K562 (cell line): ENCODE data around the gene HTRA3. TPM values are rescaled to one million over a fixed set of nuclear protein-coding genes. Genes with fewer than 3 reads are reported as not detected.

Source experiments
- ATAC-seq: fragments of 200-7000 bp; cut with Tn5 transposase; 3 replicates; pipeline ENCODE4 v1.9.1; 2020; ENCODE audit warnings: moderate library complexity
- BruUV-seq: library from RNA; stranded (reverse); fragments of 400-500 nt; replicated peaks from 2 replicates; lab custom pipeline; 2021; lab: Mats Ljungman, UMichigan
- CTCF ChIA-PET: fragments of 300-600 bp; formaldehyde crosslinking; extraction: SDS; loops from one replicate; lab custom pipeline; 2021; ENCODE audit warnings: low intra/inter-chr PET ratio; lab: Yijun Ruan, JAX
- POLR2A ChIA-PET: fragments of 300-600, 350-650 bp; sonication (Branson Sonifier 250); formaldehyde crosslinking; extraction: SDS; loops from one replicate; lab custom pipeline; 2021; ENCODE audit warnings: antibody characterized with exemption, inconsistent platforms; lab: Yijun Ruan, JAX
- DNase-seq, 4 experiments: peaks; one replicate each; pipeline versions ENCODE4 v3.0.0 to v3.0.0-alpha.2; 2011 to 2018; ENCODE audit warnings: low spot score in 3 of 4, mixed read lengths in 3 of 4; ENCODE audit errors: extremely low read depth in 1 of 4
- FAIRE-seq: peaks from 2 replicates; lab custom pipeline; 2011; peaks lifted over from hg19 to GRCh38; lab: Jason Lieb, UNC
- H2AFZ ChIP-seq: 2 replicates; pipeline ENCODE4 v1.6.0; 2011; ENCODE audit warnings: low read depth, low read length, control low read depth, inconsistent platforms
- H3K27ac ChIP-seq: fragments of 200-600 bp; 3 replicates; pipeline ENCODE4 v1.8.0; 2011; ENCODE audit warnings: low read depth, mild to moderate bottlenecking, control low read depth, inconsistent platforms, low read length, moderate library complexity, mixed read lengths; ENCODE audit errors: extremely low read depth
- H3K27me3 ChIP-seq, 2 experiments: fragments of 300-600 bp in 1 of 2; 2 replicates in 1 of 2; 3 replicates in 1 of 2; pipeline versions ENCODE4 v1.6.0 to v1.8.0; 2011; ENCODE audit warnings: inconsistent platforms in 2 of 2, low read length in 2 of 2, mild to moderate bottlenecking in 1 of 2, mixed read lengths in 1 of 2, moderate library complexity in 1 of 2; ENCODE audit not compliant: control insufficient read depth in 2 of 2, insufficient read depth in 2 of 2
- H3K36me3 ChIP-seq: fragments of 300-600 bp; 3 replicates; pipeline ENCODE4 v1.8.0; 2011; ENCODE audit warnings: mild to moderate bottlenecking, low read length, inconsistent platforms; ENCODE audit not compliant: control insufficient read depth, insufficient read depth
- H3K4me1 ChIP-seq, 2 experiments: fragments of 200-600 bp in 1 of 2; replicated peaks in 1 of 2; 2 replicates in 1 of 2; 3 replicates in 1 of 2; pipeline versions ENCODE4 v1.5.1 to v1.8.0; 2011; ENCODE audit warnings: inconsistent platforms in 2 of 2, low read length in 2 of 2, mild to moderate bottlenecking in 1 of 2, mixed read lengths in 1 of 2, moderate library complexity in 1 of 2; ENCODE audit not compliant: control insufficient read depth in 2 of 2, insufficient read depth in 2 of 2
- H3K4me2 ChIP-seq: 2 replicates; pipeline ENCODE4 v1.6.1; 2011; ENCODE audit warnings: low read length, control low read depth, inconsistent platforms, mixed read lengths; ENCODE audit not compliant: insufficient read depth
- H3K4me3 ChIP-seq: fragments of 200-600 bp; sonication (generic), shearing (Covaris generic); 2 replicates; pipeline ENCODE4 v1.5.1; 2016; ENCODE audit warnings: control low read depth, inconsistent platforms
- H3K79me2 ChIP-seq: fragments of 200-600 bp; 3 replicates; pipeline ENCODE4 v1.8.0; 2011; ENCODE audit warnings: low read length, inconsistent platforms; ENCODE audit not compliant: control insufficient read depth, insufficient read depth
- H3K9ac ChIP-seq, 2 experiments: 2 replicates each; pipeline versions ENCODE4 v1.6.0 to v1.6.1; 2011; ENCODE audit warnings: low read depth in 2 of 2, low read length in 2 of 2, control low read depth in 1 of 2, inconsistent platforms in 1 of 2, mild to moderate bottlenecking in 1 of 2, mixed read lengths in 1 of 2; ENCODE audit not compliant: insufficient read depth in 1 of 2
- H3K9me1 ChIP-seq: one replicate; pipeline ENCODE4 v1.6.0; 2011; ENCODE audit warnings: inconsistent platforms, mild to moderate bottlenecking, low read length, moderate library complexity; ENCODE audit not compliant: control insufficient read depth, insufficient read depth
- H3K9me3 ChIP-seq: replicated peaks from 2 replicates; pipeline ENCODE4 v1.5.1; 2011; ENCODE audit warnings: low read depth, low read length, inconsistent platforms; ENCODE audit not compliant: control insufficient read depth, insufficient read depth
- H4K20me1 ChIP-seq: replicated peaks from 2 replicates; pipeline ENCODE4 v1.6.1; 2011; ENCODE audit warnings: low read length, inconsistent platforms, mixed read lengths; ENCODE audit not compliant: control insufficient read depth, insufficient read depth
- EP400 ChIP-seq: fragments of 450-650 bp; IDR thresholded peaks from 2 replicates; pipeline ENCODE4 v1.6.1; 2017; ENCODE audit warnings: antibody characterized with exemption, mild to moderate bottlenecking, moderate library complexity
- ETV5 ChIP-seq: sonication (generic); formaldehyde crosslinking; IDR thresholded peaks from 2 replicates; pipeline ENCODE4 v1.4.0; 2020; ENCODE audit warnings: low read depth, mild to moderate bottlenecking, missing genetic modification reagents
- LARP7 ChIP-seq: fragments of 450-650 bp; IDR thresholded peaks from 2 replicates; pipeline ENCODE4 v1.6.1; 2016
- MAFK ChIP-seq: IDR thresholded peaks from 2 replicates; pipeline ENCODE4 v1.6.1; 2011; ENCODE audit warnings: low read length, improper control_type of control experiment
- PHF21A ChIP-seq: fragments of 450-650 bp; IDR thresholded peaks from 2 replicates; pipeline ENCODE4 v1.6.1; 2017; ENCODE audit warnings: low read depth, borderline replicate concordance
- PYGO2 ChIP-seq: fragments of 450-650 bp; IDR thresholded peaks from 2 replicates; pipeline ENCODE4 v1.6.1; 2016; ENCODE audit warnings: mild to moderate bottlenecking, missing genetic modification characterization, moderate library complexity, missing compliant biosample characterization
- RBM14 ChIP-seq: fragments of 200-400 bp; formaldehyde crosslinking; IDR thresholded peaks from 2 replicates; pipeline ENCODE4 v1.6.1; 2018; ENCODE audit warnings: low read depth, mild to moderate bottlenecking, low read length, moderate library complexity, borderline replicate concordance; ENCODE audit not compliant: insufficient read depth
- SMAD4 ChIP-seq: fragments of 250-450 bp; sonication (Bioruptor Pico); conservative IDR thresholded peaks from 2 replicates; pipeline ENCODE4 v1.8.0; 2021; ENCODE audit warnings: inconsistent platforms, mild to moderate bottlenecking, moderate library complexity
- XRCC3 ChIP-seq: fragments of 450-650 bp; IDR thresholded peaks from 2 replicates; pipeline ENCODE4 v1.6.1; 2017; ENCODE audit warnings: mild to moderate bottlenecking, moderate library complexity
- ZFP30 ChIP-seq: fragments of 250-450 bp; sonication (Bioruptor Pico); IDR thresholded peaks from 2 replicates; pipeline ENCODE4 v1.8.0; 2022; ENCODE audit warnings: moderate library complexity, mild to moderate bottlenecking, inconsistent platforms, borderline replicate concordance
- ZNF311 ChIP-seq: fragments of 250-450 bp; sonication (Bioruptor Pico); IDR thresholded peaks from 2 replicates; pipeline ENCODE4 v1.4.0; 2020; ENCODE audit warnings: mild to moderate bottlenecking, moderate library complexity
- ZNF41 ChIP-seq: fragments of 250-450 bp; sonication (Bioruptor Pico); conservative IDR thresholded peaks from 2 replicates; pipeline ENCODE4 v1.4.0; 2020; ENCODE audit warnings: mild to moderate bottlenecking
- ZNF589 ChIP-seq: fragments of 200-800 bp; sonication (Bioruptor generic); IDR thresholded peaks from 2 replicates; pipeline ENCODE4 v1.6.1; 2016; ENCODE audit warnings: low read depth, missing genetic modification characterization, missing compliant biosample characterization
- WGBS: fragments of 100-300 bp; shearing (Covaris generic); methylation state at CpG from one replicate; pipeline ENCODE4 v1.1.6; 2016; ENCODE audit warnings: low coverage, mixed read lengths; ENCODE audit not compliant: insufficient coverage; ENCODE audit errors: missing lambda C conversion rate; 5-methylcytosine and 5-hydroxymethylcytosine counted together
- in situ Hi-C: fragments of 300-500 bp; cut with MboI; formaldehyde crosslinking; loops from 4 replicates; pipeline ENCODE4 v1.15.0; 2018; ENCODE audit warnings: inconsistent platforms, mixed read lengths
- intact Hi-C: fragments of 100-400 bp; cut with micrococcal nuclease; formaldehyde crosslinking; loops from 2 replicates; pipeline ENCODE4 v1.14.2; 2022
- polyA plus RNA-seq, 8 experiments: library from polyadenylated mRNA; depleted of rRNA in 4 of 8; stranded (reverse) in 5 of 8; unstranded in 3 of 8; fragments of >200 nt; fragmentation: Nextera tagmentation in 2 of 8; fragmentation: Illumina TruSeq in 1 of 8; extraction: Ambion mirVana in 2 of 8; extraction: Trizol in 1 of 8; gene quantifications; 2 replicates each; pipeline versions ENCODE4 v1.2.1 to v1.2.3, GENCODE V29; 2011 to 2014; ENCODE audit warnings: inconsistent platforms in 1 of 8, missing spikeins in 1 of 8
- total RNA-seq, 7 experiments: library from RNA; depleted of rRNA in 6 of 7; stranded (reverse); fragments of >200 nt in 6 of 7; fragmentation: Illumina TruSeq in 2 of 7; extraction: Trizol in 2 of 7; gene quantifications; 2 replicates each; pipeline versions ENCODE4 v1.2.1 to v1.2.3, GENCODE V29; 2011 to 2021; ENCODE audit warnings: low replicate concordance in 1 of 7
- TF ChIP-seq, protein P1 (sequence below): sonication (generic); formaldehyde crosslinking; IDR thresholded peaks from 2 replicates; pipeline ENCODE4 v1.8.0; 2022; ENCODE audit warnings: missing genetic modification reagents, mild to moderate bottlenecking, borderline replicate concordance
- TF ChIP-seq, protein P2 (sequence below): fragments of 250-450 bp; sonication (Bioruptor Pico); IDR thresholded peaks from 2 replicates; pipeline ENCODE4 v1.5.0; 2020; ENCODE audit warnings: mild to moderate bottlenecking
- TF ChIP-seq, protein P3 (sequence below): sonication (generic); formaldehyde crosslinking; IDR thresholded peaks from 2 replicates; pipeline ENCODE4 v1.4.0; 2020; ENCODE audit warnings: mild to moderate bottlenecking, missing genetic modification reagents

HTRA3 gene
- total and polyA plus RNA-seq, 9 of the 15 experiments (the other 6 are each of a cell fraction or from before 2014, with no cell fraction given): 0.04 TPM; not detected in 8

DNA sequence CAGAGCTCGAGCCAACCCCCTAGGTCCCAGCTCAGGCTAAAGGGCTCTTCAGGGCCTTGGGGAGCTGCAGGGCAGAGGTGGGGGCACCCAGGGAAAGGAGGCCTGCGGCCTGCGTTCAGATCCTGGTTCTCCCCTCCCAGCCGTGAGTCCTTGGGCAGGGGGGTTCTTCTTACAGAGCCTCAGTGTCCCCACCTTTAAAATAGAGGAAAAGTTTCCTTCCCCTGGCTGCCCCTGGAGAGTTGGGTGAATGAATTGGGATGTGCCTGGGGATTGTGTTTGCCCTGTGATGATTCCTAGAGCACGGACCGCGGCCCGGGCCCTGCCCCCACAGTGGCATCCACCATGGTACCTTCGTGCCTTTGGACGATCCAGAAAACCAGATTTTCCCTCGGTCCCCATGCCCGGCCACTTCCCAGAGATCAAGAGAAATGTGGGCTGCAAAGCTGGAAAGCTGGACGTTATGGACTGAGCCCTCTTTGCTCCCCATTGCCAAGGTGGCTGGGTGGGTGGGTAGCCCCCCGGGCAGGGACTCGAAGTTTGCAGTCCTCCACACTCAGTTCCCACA lies 11.4 kb downstream of the HTRA3 start (continued):
- TF ChIP-seq ETV5 (CRISPR knock-in tag): no peak
- TF ChIP-seq ZNF41 (CRISPR knock-in tag): no peak
- TF ChIP-seq ZNF589 (CRISPR knock-in tag): no peak
- TF ChIP-seq EP400: no peak
- TF ChIP-seq ZNF311: no peak
- no peak for TF ChIP-seq PHF21A
- TF ChIP-seq RBM14: no peak
- TF ChIP-seq MAFK: no peak

DNA sequence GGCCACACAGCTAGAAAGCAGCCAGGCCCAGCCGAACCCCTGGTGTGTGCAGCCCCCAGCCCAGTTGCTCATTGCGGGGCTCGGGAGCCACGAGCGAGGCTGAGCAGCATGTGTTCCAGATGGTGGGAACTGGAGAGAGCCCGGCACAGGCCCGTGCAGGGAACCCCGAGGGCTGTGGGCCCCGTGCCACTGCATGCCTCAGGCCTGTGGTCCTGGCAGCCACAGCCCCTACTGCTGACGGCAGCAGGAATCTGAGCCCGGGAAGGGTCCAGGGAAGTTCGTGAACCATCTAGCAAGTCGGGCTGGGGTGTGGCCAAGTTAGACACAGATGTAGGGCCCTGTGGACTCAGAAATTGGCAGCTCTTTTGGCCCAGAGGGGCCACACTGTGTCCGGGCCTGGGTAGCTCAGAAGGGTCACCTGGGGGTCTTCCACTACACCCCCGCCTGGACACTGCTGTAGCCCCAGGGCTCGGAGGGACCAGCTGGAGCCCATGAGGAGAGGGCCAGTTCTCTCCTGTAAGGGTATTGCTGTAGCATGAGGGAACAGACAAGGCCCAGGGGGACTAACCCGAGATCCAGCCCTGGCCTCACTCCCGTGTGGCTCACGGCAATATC lies 12.1 kb downstream of the HTRA3 start:
- Histone ChIP-seq H2AFZ (no peak overlapping the region), H3K27me3 (peaks cover 2 to 58% of the 10 kb centered on the region in 2 experiments; a peak in 4 of 5 replicates), H3K36me3 (no peaks in the 10 kb centered on the region), H3K9me3 (no peaks in the 10 kb centered on the region), H3K4me2 (no peak overlapping the region), H3K4me3 (no peak overlapping the region), H3K9ac (peak overlapping the region in 1 of 2 experiments; percentile 17; a peak in 1 of 4 replicates), H3K79me2 (no peaks in the 10 kb centered on the region), H3K27ac (no peak overlapping the region), H3K9me1 (no peaks in the 10 kb centered on the region), H4K20me1 (peaks cover 5% of the 10 kb centered on the region; the same call in 1 of the 2 replicates), H3K4me1 (peaks cover 0 to 32% of the 10 kb centered on the region in 2 experiments; a peak in 2 of 5 replicates)
- 5% methylated on average over 19 of the region's 19 CpGs for WGBS
- FAIRE-seq (no peak), DNase-seq (no peak), ATAC-seq (no peak)
- POLR2A ChIA-PET: interaction anchor here (0.5 to 1.1 kb wide), 2 partner anchors 14 to 61 kb away, joined by 4 read pairs; no protein-coding TSS in a partner anchor
- BruUV-seq: no TSS peak
- intact Hi-C loops: no loop called here
- in situ Hi-C loops: no loop called here
- CTCF ChIA-PET: no interaction called here
- TF ChIP-seq, protein P1, sequence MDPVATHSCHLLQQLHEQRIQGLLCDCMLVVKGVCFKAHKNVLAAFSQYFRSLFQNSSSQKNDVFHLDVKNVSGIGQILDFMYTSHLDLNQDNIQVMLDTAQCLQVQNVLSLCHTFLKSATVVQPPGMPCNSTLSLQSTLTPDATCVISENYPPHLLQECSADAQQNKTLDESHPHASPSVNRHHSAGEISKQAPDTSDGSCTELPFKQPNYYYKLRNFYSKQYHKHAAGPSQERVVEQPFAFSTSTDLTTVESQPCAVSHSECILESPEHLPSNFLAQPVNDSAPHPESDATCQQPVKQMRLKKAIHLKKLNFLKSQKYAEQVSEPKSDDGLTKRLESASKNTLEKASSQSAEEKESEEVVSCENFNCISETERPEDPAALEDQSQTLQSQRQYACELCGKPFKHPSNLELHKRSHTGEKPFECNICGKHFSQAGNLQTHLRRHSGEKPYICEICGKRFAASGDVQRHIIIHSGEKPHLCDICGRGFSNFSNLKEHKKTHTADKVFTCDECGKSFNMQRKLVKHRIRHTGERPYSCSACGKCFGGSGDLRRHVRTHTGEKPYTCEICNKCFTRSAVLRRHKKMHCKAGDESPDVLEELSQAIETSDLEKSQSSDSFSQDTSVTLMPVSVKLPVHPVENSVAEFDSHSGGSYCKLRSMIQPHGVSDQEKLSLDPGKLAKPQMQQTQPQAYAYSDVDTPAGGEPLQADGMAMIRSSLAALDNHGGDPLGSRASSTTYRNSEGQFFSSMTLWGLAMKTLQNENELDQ: no peak
- TF ChIP-seq XRCC3 (no peak), LARP7 (no peak), PYGO2 (tag) (no peak), SMAD4 (no peak), ZFP30 (CRISPR knock-in tag) (no peak)
- TF ChIP-seq, protein P2, sequence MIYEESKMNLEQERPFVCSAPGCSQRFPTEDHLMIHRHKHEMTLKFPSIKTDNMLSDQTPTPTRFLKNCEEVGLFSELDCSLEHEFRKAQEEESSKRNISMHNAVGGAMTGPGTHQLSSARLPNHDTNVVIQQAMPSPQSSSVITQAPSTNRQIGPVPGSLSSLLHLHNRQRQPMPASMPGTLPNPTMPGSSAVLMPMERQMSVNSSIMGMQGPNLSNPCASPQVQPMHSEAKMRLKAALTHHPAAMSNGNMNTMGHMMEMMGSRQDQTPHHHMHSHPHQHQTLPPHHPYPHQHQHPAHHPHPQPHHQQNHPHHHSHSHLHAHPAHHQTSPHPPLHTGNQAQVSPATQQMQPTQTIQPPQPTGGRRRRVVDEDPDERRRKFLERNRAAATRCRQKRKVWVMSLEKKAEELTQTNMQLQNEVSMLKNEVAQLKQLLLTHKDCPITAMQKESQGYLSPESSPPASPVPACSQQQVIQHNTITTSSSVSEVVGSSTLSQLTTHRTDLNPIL (CRISPR knock-in tag): no peak
- TF ChIP-seq, protein P3, sequence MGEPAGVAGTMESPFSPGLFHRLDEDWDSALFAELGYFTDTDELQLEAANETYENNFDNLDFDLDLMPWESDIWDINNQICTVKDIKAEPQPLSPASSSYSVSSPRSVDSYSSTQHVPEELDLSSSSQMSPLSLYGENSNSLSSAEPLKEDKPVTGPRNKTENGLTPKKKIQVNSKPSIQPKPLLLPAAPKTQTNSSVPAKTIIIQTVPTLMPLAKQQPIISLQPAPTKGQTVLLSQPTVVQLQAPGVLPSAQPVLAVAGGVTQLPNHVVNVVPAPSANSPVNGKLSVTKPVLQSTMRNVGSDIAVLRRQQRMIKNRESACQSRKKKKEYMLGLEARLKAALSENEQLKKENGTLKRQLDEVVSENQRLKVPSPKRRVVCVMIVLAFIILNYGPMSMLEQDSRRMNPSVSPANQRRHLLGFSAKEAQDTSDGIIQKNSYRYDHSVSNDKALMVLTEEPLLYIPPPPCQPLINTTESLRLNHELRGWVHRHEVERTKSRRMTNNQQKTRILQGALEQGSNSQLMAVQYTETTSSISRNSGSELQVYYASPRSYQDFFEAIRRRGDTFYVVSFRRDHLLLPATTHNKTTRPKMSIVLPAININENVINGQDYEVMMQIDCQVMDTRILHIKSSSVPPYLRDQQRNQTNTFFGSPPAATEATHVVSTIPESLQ: no peak
